Muscle layer of colon (tissue), 2 donors: ENCODE data around the gene CDH10.

Source experiments
- H3K27ac ChIP-seq: one replicate; pipeline ENCODE4 v1.7.0; 2013; ENCODE audit warnings: low read depth, mild to moderate bottlenecking, low read length, moderate library complexity
- H3K27me3 ChIP-seq, 2 donors: one replicate each; pipeline ENCODE4 v1.7.0; 2013; ENCODE audit warnings: low read length in 2 of 2, mild to moderate bottlenecking in 2 of 2; ENCODE audit not compliant: insufficient read depth in 2 of 2, control insufficient read depth in 1 of 2
- H3K36me3 ChIP-seq: one replicate; pipeline ENCODE4 v1.7.0; 2013; ENCODE audit warnings: mild to moderate bottlenecking, low read length; ENCODE audit not compliant: insufficient read depth
- H3K4me1 ChIP-seq: one replicate; pipeline ENCODE4 v1.7.0; 2013; ENCODE audit warnings: mild to moderate bottlenecking, low read length; ENCODE audit not compliant: insufficient read depth
- H3K4me3 ChIP-seq, 2 donors: one replicate each; pipeline ENCODE4 v1.7.0; 2013; ENCODE audit warnings: low read length in 2 of 2, low read depth in 1 of 2, mild to moderate bottlenecking in 1 of 2, moderate library complexity in 1 of 2
- H3K9ac ChIP-seq: one replicate; pipeline ENCODE4 v1.7.0; 2013; ENCODE audit warnings: low read length
- H3K9me3 ChIP-seq: one replicate; pipeline ENCODE4 v1.7.0; 2013; ENCODE audit warnings: mild to moderate bottlenecking, low read length
- donor health status: abdominal sarcoma.
- donor health status: Adenocarcinoma of cecum.

CDH10 gene

DNA sequence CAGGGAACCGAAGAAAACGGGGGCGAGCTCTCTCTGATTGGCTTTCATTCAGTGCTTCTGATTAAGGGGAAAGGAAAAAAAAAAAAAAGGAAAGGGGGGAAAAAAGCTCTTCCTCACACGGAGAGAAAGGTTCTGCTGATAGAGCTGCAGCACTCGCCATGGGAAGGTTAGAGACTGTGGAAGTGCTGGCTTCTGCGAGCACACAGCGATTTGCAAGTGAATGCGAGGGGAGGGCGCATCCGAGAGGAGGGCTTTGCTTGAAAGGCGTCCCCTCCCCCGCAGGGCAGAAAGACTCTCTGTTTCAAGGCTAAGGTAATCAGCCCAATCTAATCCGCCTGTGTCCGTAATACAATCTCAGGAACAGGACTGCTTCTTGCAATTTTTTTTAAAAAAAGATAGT lies at the start of gene CDH10:
CDH10 (minus strand) TSS at position 218 of the 400 bp plus-strand sequence. CDS start 51,488 bp downstream, outside the sequence.
- Histone ChIP-seq H3K4me3 (peak within 1 kb of the TSS in 1 of 2 donors; percentile 38), H3K36me3 (no peaks in the 10 kb centered on the region), H3K9ac (no peak within 1 kb of the TSS), H3K9me3 (no peaks in the 10 kb centered on the region), H3K27ac (no peak within 1 kb of the TSS), H3K4me1 (no peaks in the 10 kb centered on the region), H3K27me3 (no peaks in the 10 kb centered on the region)

DNA sequence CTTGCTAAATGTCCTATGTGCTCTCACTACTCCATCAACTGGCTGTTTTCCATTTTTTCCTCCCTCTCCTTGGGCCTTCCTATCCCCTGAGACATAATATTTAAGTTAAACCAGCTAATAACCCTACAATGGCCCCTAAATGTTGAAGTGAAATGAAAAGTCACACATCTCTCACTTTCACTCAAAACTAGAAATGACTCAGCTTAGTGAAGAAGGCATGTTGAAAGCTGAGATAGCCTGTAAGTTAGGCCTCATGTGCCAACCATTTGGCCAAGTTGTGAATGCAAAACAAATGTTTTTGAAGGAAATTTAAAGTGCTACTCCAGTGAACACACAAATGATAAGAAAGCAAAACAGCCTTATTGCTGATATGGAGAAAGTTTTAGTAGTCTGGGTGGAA lies 48.8 kb upstream of the CDH10 start:
- Histone ChIP-seq H3K27me3 (no peaks in the 10 kb centered on the region), H3K4me1 (no peaks in the 10 kb centered on the region), H3K4me3 (no peak overlapping the region), H3K9me3 (no peaks in the 10 kb centered on the region), H3K36me3 (no peaks in the 10 kb centered on the region), H3K9ac (no peak overlapping the region), H3K27ac (no peak overlapping the region)

DNA sequence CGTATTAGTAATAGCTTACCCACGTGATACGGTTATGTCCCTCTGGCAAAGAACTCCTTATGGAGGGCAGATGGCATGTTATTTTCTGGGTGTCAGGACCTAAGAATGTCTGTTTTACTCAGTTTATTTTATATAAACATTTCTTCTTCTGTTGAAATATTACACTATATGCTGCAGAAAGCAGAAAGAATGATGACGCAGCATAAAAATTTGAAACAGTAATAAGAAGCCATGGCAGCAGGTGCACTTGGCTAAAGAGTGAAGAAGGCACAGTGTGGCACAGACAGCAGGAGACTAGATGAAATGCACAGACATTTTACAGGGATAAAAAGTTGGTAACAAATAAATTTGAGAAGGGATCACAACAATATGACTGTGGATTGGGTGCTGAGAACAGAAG lies 46.3 kb upstream of the CDH10 start:
- H3K27ac ChIP-seq, result no peak overlapping the region
- no peak overlapping the region for H3K9ac ChIP-seq
- H3K4me3 ChIP-seq, result no peak overlapping the region

DNA sequence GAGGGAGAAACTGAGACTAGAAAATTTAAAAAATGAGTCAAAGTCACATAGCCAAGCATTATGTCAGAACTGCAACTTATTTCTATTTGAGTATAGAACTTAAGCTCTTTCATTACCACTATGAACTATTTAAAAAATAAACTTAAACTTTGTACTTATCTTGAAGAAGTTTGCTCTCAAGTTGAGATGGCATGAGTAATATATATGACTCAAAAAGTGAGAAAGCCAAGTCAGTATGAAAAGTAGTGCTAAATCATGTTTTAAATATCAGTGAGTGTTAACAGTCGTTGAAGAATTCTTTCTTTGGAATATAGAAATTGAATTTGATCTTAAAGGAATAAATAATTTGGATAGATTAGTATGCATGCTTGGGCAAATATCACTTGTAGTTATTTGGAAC lies 36.3 kb upstream of the CDH10 start:
- Histone ChIP-seq H3K36me3 (no peaks in the 10 kb centered on the region), H3K27me3 (no peaks in the 10 kb centered on the region), H3K9me3 (no peaks in the 10 kb centered on the region), H3K9ac (no peak overlapping the region), H3K27ac (no peak overlapping the region), H3K4me1 (no peaks in the 10 kb centered on the region), H3K4me3 (no peak overlapping the region)

More for the DNA sequence above, 46.3 kb upstream of the CDH10 start:
- H3K9me3 ChIP-seq, result no peaks in the 10 kb centered on the region
- H3K27me3 ChIP-seq, result no peaks in the 10 kb centered on the region
- no peaks in the 10 kb centered on the region for H3K4me1 ChIP-seq
- H3K36me3 ChIP-seq, result no peaks in the 10 kb centered on the region

DNA sequence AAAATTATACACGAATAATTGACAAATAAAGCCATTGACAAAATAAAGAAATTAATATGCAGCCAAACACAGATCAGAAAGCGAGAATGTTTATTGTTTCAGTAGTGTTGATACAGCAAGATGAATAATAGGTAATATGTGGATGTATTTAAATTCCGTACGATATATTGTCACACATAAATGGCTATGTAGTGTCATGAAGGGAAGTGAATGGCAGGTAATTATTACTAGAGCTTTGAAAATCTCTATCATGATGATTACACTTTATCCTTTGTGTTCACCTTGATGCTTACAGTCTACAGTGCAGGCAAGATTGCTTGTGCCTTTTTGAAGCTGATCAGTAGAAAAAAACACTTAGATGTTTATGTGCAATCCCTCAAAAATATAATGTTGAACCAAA lies 23.3 kb upstream of the CDH10 start:
- no peak overlapping the region for H3K4me3 ChIP-seq
- H3K27me3 ChIP-seq, result no peaks in the 10 kb centered on the region
- H3K27ac ChIP-seq, result no peak overlapping the region
- no peaks in the 10 kb centered on the region for H3K9me3 ChIP-seq
- H3K36me3 ChIP-seq, result no peaks in the 10 kb centered on the region
- no peaks in the 10 kb centered on the region for H3K4me1 ChIP-seq
- H3K9ac ChIP-seq, result no peak overlapping the region

DNA sequence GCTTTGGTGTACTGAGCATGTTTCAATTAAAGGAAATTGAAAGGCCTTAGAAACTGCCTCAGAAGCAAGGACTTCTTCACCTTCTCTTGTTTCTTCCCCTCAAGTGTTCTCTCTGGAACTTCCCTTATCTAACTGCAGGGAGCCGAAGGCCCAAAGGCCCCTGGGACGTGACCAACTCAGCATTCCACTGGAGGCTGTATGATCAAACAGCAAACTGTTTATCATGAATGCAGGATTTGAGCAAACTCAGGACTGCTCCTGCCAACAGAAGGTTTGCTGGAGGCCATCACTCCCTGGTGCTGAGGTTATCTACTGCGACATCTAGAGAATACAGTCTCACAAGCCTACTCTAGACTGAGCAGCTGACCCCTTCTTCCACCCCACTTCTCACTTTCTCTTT lies 4.8 kb upstream of the CDH10 start:
- H3K27ac ChIP-seq, result no peak overlapping the region
- H3K9ac ChIP-seq, result no peak overlapping the region
- no peaks in the 10 kb centered on the region for H3K27me3 ChIP-seq
- no peaks in the 10 kb centered on the region for H3K36me3 ChIP-seq
- H3K4me3 ChIP-seq, result no peak overlapping the region
- H3K9me3 ChIP-seq, result no peaks in the 10 kb centered on the region
- no peaks in the 10 kb centered on the region for H3K4me1 ChIP-seq

DNA sequence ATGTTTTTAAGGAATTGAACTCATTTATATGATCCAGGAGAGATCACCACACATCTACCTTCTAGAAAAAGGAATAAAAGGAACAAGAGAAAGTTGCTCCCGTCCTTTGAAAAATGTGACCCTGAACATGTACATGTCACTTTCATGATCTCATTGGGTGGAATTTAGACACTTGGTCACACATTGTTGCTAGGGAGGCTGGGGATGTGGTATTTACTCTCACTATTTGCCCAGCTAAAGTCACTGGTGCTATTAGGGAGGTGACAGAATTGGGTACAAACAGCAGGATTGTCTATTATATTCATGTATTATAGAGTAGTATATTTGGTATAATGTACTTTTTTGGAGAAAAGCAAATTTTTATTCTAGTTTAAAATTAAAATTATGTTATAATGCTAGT lies 2.1 kb upstream of the CDH10 start:
- no peak overlapping the region for H3K4me3 ChIP-seq
- no peaks in the 10 kb centered on the region for H3K36me3 ChIP-seq
- no peaks in the 10 kb centered on the region for H3K9me3 ChIP-seq
- no peaks in the 10 kb centered on the region for H3K4me1 ChIP-seq
- no peak overlapping the region for H3K27ac ChIP-seq
- H3K27me3 ChIP-seq, result no peaks in the 10 kb centered on the region
- H3K9ac ChIP-seq, result no peak overlapping the region

DNA sequence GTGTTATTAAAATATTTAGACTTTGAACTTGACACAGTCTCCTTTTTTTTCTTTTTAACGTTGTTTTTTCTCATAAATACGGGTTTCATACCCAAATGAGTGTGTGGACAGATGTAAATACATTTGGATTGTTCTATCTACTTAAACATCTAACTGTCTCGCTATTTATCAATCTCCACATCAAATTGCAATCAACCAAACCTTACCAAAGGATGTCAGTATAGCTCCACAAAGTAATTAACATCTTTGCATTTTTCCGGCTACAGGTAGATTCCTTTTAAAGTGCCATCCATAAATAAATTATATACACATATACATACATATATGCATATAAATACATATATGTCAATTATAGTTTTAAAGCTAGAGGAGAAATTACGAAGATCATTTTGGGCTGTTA lies 705 bp upstream of the CDH10 start:
- Histone ChIP-seq H3K9me3 (no peaks in the 10 kb centered on the region), H3K27me3 (no peaks in the 10 kb centered on the region), H3K27ac (no peak overlapping the region), H3K4me1 (no peaks in the 10 kb centered on the region), H3K36me3 (no peaks in the 10 kb centered on the region), H3K4me3 (no peak overlapping the region), H3K9ac (no peak overlapping the region)

DNA sequence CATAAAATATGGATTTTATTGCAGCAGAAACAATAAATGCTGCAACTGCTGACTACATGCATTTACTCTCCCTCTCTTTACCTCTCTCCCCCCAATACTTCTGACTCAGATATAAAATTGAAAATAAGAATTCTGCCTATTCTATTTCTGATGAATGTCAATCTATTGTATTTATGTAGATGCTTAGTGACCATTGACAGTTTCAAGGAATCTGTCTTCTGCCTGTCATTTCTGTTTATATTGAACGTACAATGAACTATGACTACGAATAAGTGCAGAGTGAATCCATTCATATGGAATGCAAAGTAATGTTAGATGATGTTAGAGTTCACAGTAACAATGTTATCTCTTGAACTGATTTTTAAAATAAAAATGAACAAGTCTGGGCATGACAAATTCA lies 898 bp downstream of the CDH10 start:
- Histone ChIP-seq H3K4me1 (no peaks in the 10 kb centered on the region), H3K9ac (no peak overlapping the region), H3K9me3 (no peaks in the 10 kb centered on the region), H3K27ac (no peak overlapping the region), H3K27me3 (no peaks in the 10 kb centered on the region), H3K4me3 (no peak overlapping the region), H3K36me3 (no peaks in the 10 kb centered on the region)

DNA sequence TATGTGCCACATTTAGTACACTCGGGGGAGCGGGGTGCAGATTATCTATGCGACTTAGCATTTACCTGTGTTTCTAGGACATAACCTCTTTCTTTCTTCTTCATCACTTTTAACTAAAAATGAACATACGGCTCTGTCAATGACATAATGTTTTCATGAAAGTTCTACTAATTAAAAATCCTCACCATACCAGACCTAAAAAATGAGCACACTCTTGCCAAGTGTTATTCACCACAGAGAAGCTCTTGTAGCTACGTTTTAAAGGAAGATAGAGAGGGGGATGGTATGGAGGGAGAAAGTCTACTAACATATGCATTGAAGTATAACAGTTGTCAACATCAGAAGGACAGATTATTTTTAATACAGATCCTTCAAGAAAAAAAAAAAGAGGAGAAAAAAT lies 1.6 kb downstream of the CDH10 start:
- H3K27me3 ChIP-seq, result no peaks in the 10 kb centered on the region
- no peaks in the 10 kb centered on the region for H3K4me1 ChIP-seq
- no peaks in the 10 kb centered on the region for H3K36me3 ChIP-seq
- no peaks in the 10 kb centered on the region for H3K9me3 ChIP-seq
- H3K4me3 ChIP-seq, result no peak overlapping the region
- no peak overlapping the region for H3K9ac ChIP-seq
- no peak overlapping the region for H3K27ac ChIP-seq

DNA sequence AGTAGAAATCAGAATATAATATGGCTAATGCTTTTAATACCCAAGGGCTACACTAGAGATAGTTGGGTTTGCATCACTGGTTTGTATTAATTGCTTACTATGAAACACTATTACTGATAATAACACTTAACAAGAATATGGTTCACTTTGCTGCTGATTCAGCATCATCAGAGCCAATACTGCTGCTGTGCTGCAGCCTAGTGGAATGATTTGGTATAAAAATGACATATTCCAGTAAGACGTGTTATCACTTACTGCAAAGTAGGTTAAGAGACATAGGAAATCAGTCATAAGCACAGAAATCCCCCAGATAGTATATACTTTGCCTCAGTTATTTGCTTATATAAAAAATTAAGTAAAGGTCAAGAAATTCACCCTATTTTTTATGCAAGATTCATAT lies 2.8 kb downstream of the CDH10 start:
- H3K4me1 ChIP-seq, result no peaks in the 10 kb centered on the region
- H3K36me3 ChIP-seq, result no peaks in the 10 kb centered on the region
- no peak overlapping the region for H3K27ac ChIP-seq
- no peaks in the 10 kb centered on the region for H3K27me3 ChIP-seq
- no peak overlapping the region for H3K4me3 ChIP-seq
- H3K9me3 ChIP-seq, result no peaks in the 10 kb centered on the region
- H3K9ac ChIP-seq, result no peak overlapping the region

DNA sequence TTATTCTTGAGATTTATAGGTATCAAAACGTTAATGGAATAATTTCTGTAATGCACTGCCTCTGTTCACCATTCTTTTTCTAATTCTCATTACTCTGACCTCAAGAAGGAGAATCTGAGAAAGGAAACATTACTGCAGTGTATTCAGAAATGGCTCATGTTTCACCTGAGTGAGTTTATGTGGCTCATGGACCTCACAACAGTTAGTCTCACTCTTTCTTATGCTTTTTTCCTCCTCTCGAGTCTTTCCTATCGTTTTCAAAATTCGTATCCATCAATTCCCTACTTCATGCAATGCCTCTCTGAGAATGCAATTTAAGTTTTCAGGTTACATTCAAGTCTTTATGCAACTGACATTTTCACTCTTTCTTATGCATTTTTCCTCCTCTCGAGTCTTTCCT lies 9.6 kb downstream of the CDH10 start:
- no peak overlapping the region for H3K9ac ChIP-seq
- no peaks in the 10 kb centered on the region for H3K27me3 ChIP-seq

More for the DNA sequence above, 9.6 kb downstream of the CDH10 start:
- no peak overlapping the region for H3K4me3 ChIP-seq
- H3K9me3 ChIP-seq, result no peaks in the 10 kb centered on the region
- no peaks in the 10 kb centered on the region for H3K4me1 ChIP-seq
- no peaks in the 10 kb centered on the region for H3K36me3 ChIP-seq
- no peak overlapping the region for H3K27ac ChIP-seq
